ENCODE measurements around the gene CD81.

CD81 gene

GRCh38 chr11:2411446-2412305 is 34.6 kb downstream of the CD81 start:
- no peak for TF ChIP-seq CTCF (conservative IDR thresholded peaks at IDR 0.05; ENCODE audit: low read length)
- no peak for TF ChIP-seq EZH2phosphoT487 (IDR thresholded peaks at IDR 0.05; ENCODE audit: borderline replicate concordance)
- Histone ChIP-seq H3K36me3 (ENCODE audit: insufficient read depth, low read length) (no peaks in the 10 kb centered on the region), H3F3A (ENCODE audit: low read depth) (no peaks in the 10 kb centered on the region), H3K9me3 (ENCODE audit: insufficient read depth, low read depth, low read length) (no peaks in the 10 kb centered on the region), H3K4me2 (ENCODE audit: low read depth, low read length, poor library complexity, severe bottlenecking) (no peak overlapping the region), H3K9ac (ENCODE audit: low read depth, low read length, poor library complexity, severe bottlenecking) (no peak overlapping the region), H3K4me3 (ENCODE audit: low read length, poor library complexity, severe bottlenecking) (no peak overlapping the region), H3K9me2 (replicated peaks; ENCODE audit: low read depth, low read length) (no peaks in the 10 kb centered on the region), H4K20me1 (ENCODE audit: insufficient read depth, low read length, poor library complexity, severe bottlenecking) (no peaks in the 10 kb centered on the region), H3K79me2 (ENCODE audit: insufficient read depth, low read length) (no peaks in the 10 kb centered on the region), H2AFZ (ENCODE audit: low read length) (no peak overlapping the region), H3K4me1 (ENCODE audit: insufficient read depth, low read length, poor library complexity, severe bottlenecking) (no peaks in the 10 kb centered on the region), H3K27me3 (ENCODE audit: insufficient read depth, low read length, poor library complexity, severe bottlenecking) (no peaks in the 10 kb centered on the region)

GRCh38 chr11:2412323-2412722 is 35.2 kb downstream of the CD81 start:
- Histone ChIP-seq H3K4me2 (ENCODE audit: low read depth, low read length, poor library complexity, severe bottlenecking) (no peak overlapping the region), H4K20me1 (ENCODE audit: insufficient read depth, low read length, poor library complexity, severe bottlenecking) (no peaks in the 10 kb centered on the region), H3K27me3 (ENCODE audit: insufficient read depth, low read length, poor library complexity, severe bottlenecking) (no peaks in the 10 kb centered on the region), H3K9me3 (ENCODE audit: insufficient read depth, low read depth, low read length) (no peaks in the 10 kb centered on the region), H2AFZ (ENCODE audit: low read length) (no peak overlapping the region), H3K4me1 (ENCODE audit: insufficient read depth, low read length, poor library complexity, severe bottlenecking) (no peaks in the 10 kb centered on the region), H3K9me2 (replicated peaks; ENCODE audit: low read depth, low read length) (no peaks in the 10 kb centered on the region), H3K36me3 (ENCODE audit: insufficient read depth, low read length) (no peaks in the 10 kb centered on the region), H3K9ac (ENCODE audit: low read depth, low read length, poor library complexity, severe bottlenecking) (no peak overlapping the region), H3F3A (ENCODE audit: low read depth) (no peaks in the 10 kb centered on the region), H3K4me3 (ENCODE audit: low read length, poor library complexity, severe bottlenecking) (no peak overlapping the region), H3K79me2 (ENCODE audit: insufficient read depth, low read length) (no peaks in the 10 kb centered on the region)
- no peak for TF ChIP-seq EZH2phosphoT487 (IDR thresholded peaks at IDR 0.05; ENCODE audit: borderline replicate concordance)
- no peak for TF ChIP-seq CTCF (conservative IDR thresholded peaks at IDR 0.05; ENCODE audit: low read length)

- no peak overlapping the region for H3K9ac ChIP-seq (ENCODE audit: low read depth, low read length, poor library complexity, severe bottlenecking)
- no peaks in the 10 kb centered on the region for H3K4me1 ChIP-seq (ENCODE audit: insufficient read depth, low read length, poor library complexity, severe bottlenecking)
- no peaks in the 10 kb centered on the region for H3F3A ChIP-seq (ENCODE audit: low read depth)
- H3K79me2 ChIP-seq (ENCODE audit: insufficient read depth, low read length): no peaks in the 10 kb centered on the region
- H3K27me3 ChIP-seq (ENCODE audit: insufficient read depth, low read length, poor library complexity, severe bottlenecking): no peaks in the 10 kb centered on the region
- no peak overlapping the region for H3K4me3 ChIP-seq (ENCODE audit: low read length, poor library complexity, severe bottlenecking)
- no peaks in the 10 kb centered on the region for H3K36me3 ChIP-seq (ENCODE audit: insufficient read depth, low read length)
- H3K9me2 ChIP-seq (replicated peaks; ENCODE audit: low read depth, low read length): no peaks in the 10 kb centered on the region
- no peaks in the 10 kb centered on the region for H4K20me1 ChIP-seq (ENCODE audit: insufficient read depth, low read length, poor library complexity, severe bottlenecking)
- no peak overlapping the region for H2AFZ ChIP-seq (ENCODE audit: low read length)
- TF ChIP-seq EZH2phosphoT487 (IDR thresholded peaks at IDR 0.05; ENCODE audit: borderline replicate concordance): no peak
- no peak for TF ChIP-seq CTCF (conservative IDR thresholded peaks at IDR 0.05; ENCODE audit: low read length)
- H3K4me2 ChIP-seq (ENCODE audit: low read depth, low read length, poor library complexity, severe bottlenecking): no peak overlapping the region
- no peaks in the 10 kb centered on the region for H3K9me3 ChIP-seq (ENCODE audit: insufficient read depth, low read depth, low read length)
These were observed 36.9 kb downstream of the CD81 start for GRCh38 chr11:2413742-2414579.

All from Loucy (cell line).